SK-N-SH treated with all-trans-retinoic acid at 6 μM for 48 hours (cell line): ENCODE data around the gene MYO19.

Experiments used
- ATAC-seq: fragments of 200-7000 bp; cut with Tn5 transposase; 3 replicates; pipeline ENCODE4 v1.9.1; 2020; ENCODE audit warnings: mild to moderate bottlenecking, moderate library complexity
- ARNTL ChIP-seq: fragments of 450-650 bp; formaldehyde crosslinking; IDR thresholded peaks from 2 replicates; pipeline ENCODE4 v1.5.0; 2020; ENCODE audit warnings: low read depth, mild to moderate bottlenecking, moderate library complexity, borderline replicate concordance
- CSDC2 ChIP-seq: fragments of 250-450 bp; sonication (Bioruptor Pico); IDR thresholded peaks from 2 replicates; pipeline ENCODE4 v1.5.0; 2020; ENCODE audit warnings: mild to moderate bottlenecking, moderate library complexity
- RARB ChIP-seq: fragments of 250-450 bp; sonication (Bioruptor Pico); IDR thresholded peaks from 2 replicates; pipeline ENCODE4 v1.8.0; 2021; ENCODE audit warnings: mild to moderate bottlenecking, moderate library complexity
- SNAI2 ChIP-seq: fragments of 250-450 bp; sonication (Bioruptor Pico); IDR thresholded peaks from 2 replicates; pipeline ENCODE4 v1.5.0; 2020; ENCODE audit warnings: mild to moderate bottlenecking, moderate library complexity
- TCF4 ChIP-seq: fragments of 250-450 bp; sonication (Bioruptor Pico); IDR thresholded peaks from 2 replicates; pipeline ENCODE4 v1.8.0; 2021; ENCODE audit warnings: mild to moderate bottlenecking, moderate library complexity, borderline replicate concordance
- TOX ChIP-seq: fragments of 250-450 bp; sonication (Bioruptor Pico); IDR thresholded peaks from 2 replicates; pipeline ENCODE4 v1.8.0; 2021; ENCODE audit warnings: mild to moderate bottlenecking, moderate library complexity, borderline replicate concordance
- ZC3H10 ChIP-seq: fragments of 250-450 bp; sonication (Bioruptor Pico); IDR thresholded peaks from 2 replicates; pipeline ENCODE4 v1.5.1; 2021; ENCODE audit warnings: mild to moderate bottlenecking, moderate library complexity
- ZFP3 ChIP-seq: fragments of 250-450 bp; sonication (Bioruptor Pico); IDR thresholded peaks from 2 replicates; pipeline ENCODE4 v1.5.0; 2020; ENCODE audit warnings: mild to moderate bottlenecking, moderate library complexity
- ZFP30 ChIP-seq: fragments of 450-650 bp; formaldehyde crosslinking; IDR thresholded peaks from 2 replicates; pipeline ENCODE4 v1.5.0; 2022; ENCODE audit warnings: mild to moderate bottlenecking, moderate library complexity
- ZNF565 ChIP-seq: fragments of 450-650 bp; formaldehyde crosslinking; conservative IDR thresholded peaks from 2 replicates; pipeline ENCODE4 v1.5.0; 2020; ENCODE audit warnings: low read depth, mild to moderate bottlenecking, moderate library complexity
- ZNF70 ChIP-seq: fragments of 450-650 bp; formaldehyde crosslinking; IDR thresholded peaks from 2 replicates; pipeline ENCODE4 v1.5.0; 2020; ENCODE audit warnings: mild to moderate bottlenecking, moderate library complexity
- ZNF8 ChIP-seq: fragments of 450-650 bp; formaldehyde crosslinking; IDR thresholded peaks from 2 replicates; pipeline ENCODE4 v1.5.0; 2020; ENCODE audit warnings: mild to moderate bottlenecking, moderate library complexity
- TF ChIP-seq, protein P1 (sequence below): fragments of 250-450 bp; sonication (Bioruptor Pico); IDR thresholded peaks from 2 replicates; pipeline ENCODE4 v1.8.0; 2020; ENCODE audit warnings: mild to moderate bottlenecking, moderate library complexity, borderline replicate concordance
- TF ChIP-seq, protein P2 (sequence below): fragments of 250-450 bp; sonication (Bioruptor Pico); IDR thresholded peaks from 2 replicates; pipeline ENCODE4 v1.5.1; 2020; ENCODE audit warnings: low read depth, mild to moderate bottlenecking, moderate library complexity
- TF ChIP-seq, protein P3 (sequence below): fragments of 250-450 bp; sonication (Bioruptor Pico); IDR thresholded peaks from 2 replicates; pipeline ENCODE4 v1.5.1; 2021; ENCODE audit warnings: mild to moderate bottlenecking, moderate library complexity
- TF ChIP-seq, protein P4 (sequence below): fragments of 250-450 bp; sonication (Bioruptor Pico); IDR thresholded peaks from 2 replicates; pipeline ENCODE4 v1.5.0; 2020; ENCODE audit warnings: mild to moderate bottlenecking, moderate library complexity

MYO19 gene

DNA sequence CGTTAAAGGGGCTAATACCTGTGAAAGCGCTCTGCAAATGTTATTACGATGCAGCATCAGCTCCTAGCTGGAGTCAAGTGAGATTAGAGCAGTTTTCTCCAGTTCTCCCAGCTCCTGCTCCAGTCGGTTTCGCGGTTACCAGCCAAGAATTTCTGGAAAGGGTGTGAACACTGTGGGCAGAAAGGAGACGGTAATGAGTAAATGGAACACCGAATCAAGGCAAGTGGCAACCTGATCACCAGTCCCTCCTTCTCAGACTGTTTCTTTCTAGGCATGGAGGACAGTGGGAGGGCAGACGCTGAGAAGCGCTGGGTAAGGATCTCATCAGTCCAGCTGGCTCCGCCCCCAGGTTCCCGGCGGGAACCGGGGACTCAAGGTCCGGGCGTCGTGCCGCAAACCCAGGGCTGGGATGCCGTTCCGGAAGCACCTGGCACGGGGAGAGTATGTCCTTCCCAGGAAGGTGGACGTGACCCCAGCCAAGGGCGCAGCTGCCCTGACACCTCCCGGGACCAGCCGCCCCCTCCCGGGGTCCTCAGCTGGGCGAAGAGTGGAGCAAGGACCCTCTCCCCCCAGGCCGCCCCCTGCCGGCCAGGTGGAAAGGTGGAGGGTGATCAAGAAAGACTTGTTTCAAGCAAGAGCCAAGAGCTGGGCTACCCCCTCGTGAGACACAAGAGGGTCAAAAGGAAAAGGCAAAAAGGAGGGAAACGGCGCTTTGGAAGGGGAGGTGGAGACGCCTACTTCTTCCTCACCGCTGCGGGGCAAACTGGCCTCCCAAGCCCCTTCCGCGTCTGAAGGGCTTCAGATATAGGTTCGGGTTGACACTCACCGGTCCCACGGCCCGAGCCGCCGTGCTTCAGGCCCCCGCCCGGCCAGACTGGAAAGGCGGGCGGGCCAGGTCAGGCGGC, 481 bp downstream of the MYO19 start (continued):
- TF ChIP-seq, protein P1, sequence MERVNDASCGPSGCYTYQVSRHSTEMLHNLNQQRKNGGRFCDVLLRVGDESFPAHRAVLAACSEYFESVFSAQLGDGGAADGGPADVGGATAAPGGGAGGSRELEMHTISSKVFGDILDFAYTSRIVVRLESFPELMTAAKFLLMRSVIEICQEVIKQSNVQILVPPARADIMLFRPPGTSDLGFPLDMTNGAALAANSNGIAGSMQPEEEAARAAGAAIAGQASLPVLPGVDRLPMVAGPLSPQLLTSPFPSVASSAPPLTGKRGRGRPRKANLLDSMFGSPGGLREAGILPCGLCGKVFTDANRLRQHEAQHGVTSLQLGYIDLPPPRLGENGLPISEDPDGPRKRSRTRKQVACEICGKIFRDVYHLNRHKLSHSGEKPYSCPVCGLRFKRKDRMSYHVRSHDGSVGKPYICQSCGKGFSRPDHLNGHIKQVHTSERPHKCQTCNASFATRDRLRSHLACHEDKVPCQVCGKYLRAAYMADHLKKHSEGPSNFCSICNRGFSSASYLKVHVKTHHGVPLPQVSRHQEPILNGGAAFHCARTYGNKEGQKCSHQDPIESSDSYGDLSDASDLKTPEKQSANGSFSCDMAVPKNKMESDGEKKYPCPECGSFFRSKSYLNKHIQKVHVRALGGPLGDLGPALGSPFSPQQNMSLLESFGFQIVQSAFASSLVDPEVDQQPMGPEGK (CRISPR knock-in tag) = no peak
- no peak for TF ChIP-seq CSDC2 (CRISPR knock-in tag)
- TF ChIP-seq ZFP3 (CRISPR knock-in tag) = no peak

DNA sequence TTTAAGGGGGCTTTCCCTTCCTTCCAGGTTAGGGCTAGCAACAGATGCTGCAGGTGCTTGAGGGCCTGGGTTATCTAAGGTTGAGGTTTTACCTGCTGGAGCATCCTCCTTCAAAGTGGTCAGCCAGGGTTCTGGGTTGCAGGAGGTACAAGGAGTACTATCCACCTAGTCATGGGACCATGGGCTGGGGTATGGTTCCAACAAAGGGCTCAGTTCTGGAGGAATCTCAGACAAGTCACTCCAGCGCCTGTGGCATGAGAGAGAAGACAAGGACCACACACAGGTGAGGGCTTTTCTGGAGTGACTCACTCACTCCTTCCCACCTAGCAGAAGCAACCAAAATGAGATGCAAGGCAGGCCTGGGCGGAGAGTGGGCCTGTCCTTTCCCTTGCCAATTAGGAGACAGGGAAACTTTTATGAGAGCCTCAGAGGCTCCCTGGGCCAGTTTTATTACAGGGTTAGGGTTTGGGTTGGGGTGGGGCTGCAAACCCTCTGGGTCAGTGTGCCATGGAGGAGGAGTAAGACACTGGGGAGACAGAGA, 2.2 kb downstream of the MYO19 start:
- no peak for ATAC-seq

DNA sequence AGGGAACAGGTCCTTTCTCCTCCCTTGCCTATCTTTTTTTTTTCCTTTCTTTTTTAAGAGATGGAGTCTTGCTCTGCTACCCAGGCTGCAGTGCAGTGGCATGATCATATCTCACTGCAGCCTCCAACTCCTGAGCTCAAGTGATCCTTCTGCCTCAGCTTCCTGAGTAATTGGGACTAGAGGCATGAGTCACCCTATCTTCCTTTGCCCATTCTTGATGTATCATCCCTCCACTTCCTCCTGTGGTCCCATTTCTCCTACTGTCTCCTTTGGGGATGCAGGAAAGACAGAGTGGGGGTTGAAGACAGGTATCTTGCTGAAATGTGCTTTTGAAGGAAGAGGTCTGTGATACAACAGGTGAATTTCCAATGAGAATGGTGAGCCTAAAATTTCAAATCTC, 5.5 kb downstream of the MYO19 start:
- ATAC-seq = peak; percentile 70
- TF ChIP-seq ARNTL (CRISPR knock-in tag) (no peak), RARB (CRISPR knock-in tag) (no peak), ZC3H10 (CRISPR knock-in tag) (no peak), ZNF8 (no peak), CSDC2 (CRISPR knock-in tag) (no peak), TOX (CRISPR knock-in tag) (no peak), TCF4 (CRISPR knock-in tag) (no peak), ZNF565 (CRISPR knock-in tag) (no peak), ZFP30 (CRISPR knock-in tag) (no peak)
- TF ChIP-seq, protein P2, sequence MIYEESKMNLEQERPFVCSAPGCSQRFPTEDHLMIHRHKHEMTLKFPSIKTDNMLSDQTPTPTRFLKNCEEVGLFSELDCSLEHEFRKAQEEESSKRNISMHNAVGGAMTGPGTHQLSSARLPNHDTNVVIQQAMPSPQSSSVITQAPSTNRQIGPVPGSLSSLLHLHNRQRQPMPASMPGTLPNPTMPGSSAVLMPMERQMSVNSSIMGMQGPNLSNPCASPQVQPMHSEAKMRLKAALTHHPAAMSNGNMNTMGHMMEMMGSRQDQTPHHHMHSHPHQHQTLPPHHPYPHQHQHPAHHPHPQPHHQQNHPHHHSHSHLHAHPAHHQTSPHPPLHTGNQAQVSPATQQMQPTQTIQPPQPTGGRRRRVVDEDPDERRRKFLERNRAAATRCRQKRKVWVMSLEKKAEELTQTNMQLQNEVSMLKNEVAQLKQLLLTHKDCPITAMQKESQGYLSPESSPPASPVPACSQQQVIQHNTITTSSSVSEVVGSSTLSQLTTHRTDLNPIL (CRISPR knock-in tag) = no peak
- TF ChIP-seq, protein P3, sequence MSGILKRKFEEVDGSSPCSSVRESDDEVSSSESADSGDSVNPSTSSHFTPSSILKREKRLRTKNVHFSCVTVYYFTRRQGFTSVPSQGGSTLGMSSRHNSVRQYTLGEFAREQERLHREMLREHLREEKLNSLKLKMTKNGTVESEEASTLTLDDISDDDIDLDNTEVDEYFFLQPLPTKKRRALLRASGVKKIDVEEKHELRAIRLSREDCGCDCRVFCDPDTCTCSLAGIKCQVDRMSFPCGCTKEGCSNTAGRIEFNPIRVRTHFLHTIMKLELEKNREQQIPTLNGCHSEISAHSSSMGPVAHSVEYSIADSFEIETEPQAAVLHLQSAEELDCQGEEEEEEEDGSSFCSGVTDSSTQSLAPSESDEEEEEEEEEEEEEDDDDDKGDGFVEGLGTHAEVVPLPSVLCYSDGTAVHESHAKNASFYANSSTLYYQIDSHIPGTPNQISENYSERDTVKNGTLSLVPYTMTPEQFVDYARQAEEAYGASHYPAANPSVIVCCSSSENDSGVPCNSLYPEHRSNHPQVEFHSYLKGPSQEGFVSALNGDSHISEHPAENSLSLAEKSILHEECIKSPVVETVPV (CRISPR knock-in tag) = no peak
- TF ChIP-seq, protein P1 (CRISPR knock-in tag) = no peak
- TF ChIP-seq, protein P4, sequence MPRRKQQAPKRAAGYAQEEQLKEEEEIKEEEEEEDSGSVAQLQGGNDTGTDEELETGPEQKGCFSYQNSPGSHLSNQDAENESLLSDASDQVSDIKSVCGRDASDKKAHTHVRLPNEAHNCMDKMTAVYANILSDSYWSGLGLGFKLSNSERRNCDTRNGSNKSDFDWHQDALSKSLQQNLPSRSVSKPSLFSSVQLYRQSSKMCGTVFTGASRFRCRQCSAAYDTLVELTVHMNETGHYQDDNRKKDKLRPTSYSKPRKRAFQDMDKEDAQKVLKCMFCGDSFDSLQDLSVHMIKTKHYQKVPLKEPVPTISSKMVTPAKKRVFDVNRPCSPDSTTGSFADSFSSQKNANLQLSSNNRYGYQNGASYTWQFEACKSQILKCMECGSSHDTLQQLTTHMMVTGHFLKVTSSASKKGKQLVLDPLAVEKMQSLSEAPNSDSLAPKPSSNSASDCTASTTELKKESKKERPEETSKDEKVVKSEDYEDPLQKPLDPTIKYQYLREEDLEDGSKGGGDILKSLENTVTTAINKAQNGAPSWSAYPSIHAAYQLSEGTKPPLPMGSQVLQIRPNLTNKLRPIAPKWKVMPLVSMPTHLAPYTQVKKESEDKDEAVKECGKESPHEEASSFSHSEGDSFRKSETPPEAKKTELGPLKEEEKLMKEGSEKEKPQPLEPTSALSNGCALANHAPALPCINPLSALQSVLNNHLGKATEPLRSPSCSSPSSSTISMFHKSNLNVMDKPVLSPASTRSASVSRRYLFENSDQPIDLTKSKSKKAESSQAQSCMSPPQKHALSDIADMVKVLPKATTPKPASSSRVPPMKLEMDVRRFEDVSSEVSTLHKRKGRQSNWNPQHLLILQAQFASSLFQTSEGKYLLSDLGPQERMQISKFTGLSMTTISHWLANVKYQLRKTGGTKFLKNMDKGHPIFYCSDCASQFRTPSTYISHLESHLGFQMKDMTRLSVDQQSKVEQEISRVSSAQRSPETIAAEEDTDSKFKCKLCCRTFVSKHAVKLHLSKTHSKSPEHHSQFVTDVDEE (CRISPR knock-in tag) = no peak

More for the DNA sequence above, 2.2 kb downstream of the MYO19 start:
- TF ChIP-seq, protein P4 (CRISPR knock-in tag) = no peak
- TF ChIP-seq ZNF70 (no peak), SNAI2 (no peak)
